Raji (cell line): Measurements from ENCODE around the gene MZT2A.

Experiments
- POLR2A ChIP-seq: IDR thresholded peaks from 2 replicates; pipeline ENCODE4 v1.6.1; 2011; ENCODE audit warnings: low read depth, low read length, control low read depth; ENCODE audit not compliant: insufficient read depth

Gene MZT2A

GRCh38 chr2:131445896-131446295, 46.3 kb downstream of the MZT2A start:
- no peak for TF ChIP-seq POLR2A
